Suprapubic skin (tissue), 4 donors: Measurements from ENCODE around the gene SERPINA12.

ENCODE experiments used
- CTCF ChIP-seq, 2 donors: fragments of 200-600 bp in 1 of 2; fragments of 450-650 bp in 1 of 2; sonication (generic) in 1 of 2; IDR thresholded peaks; one replicate each; pipeline ENCODE4 v1.5.1; 2016 to 2019; ENCODE audit warnings: antibody characterized with exemption in 2 of 2, mild to moderate bottlenecking in 1 of 2, moderate library complexity in 1 of 2
- EP300 ChIP-seq: sonication (generic); formaldehyde crosslinking; IDR thresholded peaks from one replicate; pipeline ENCODE4 v1.6.1; 2017; ENCODE audit warnings: antibody characterized with exemption
- POLR2AphosphoS5 ChIP-seq, 3 donors: sonication (generic); formaldehyde crosslinking; IDR thresholded peaks; one replicate each; pipeline ENCODE4 v1.6.1; 2017; ENCODE audit warnings: antibody characterized with exemption in 3 of 3

- no peak for TF ChIP-seq EP300
- no peak for TF ChIP-seq CTCF (IDR thresholded peaks at IDR 0.05)
- no peak for TF ChIP-seq POLR2AphosphoS5 (IDR thresholded peaks at IDR 0.05)
These were observed 49.6 kb upstream of the SERPINA12 start for GRCh38 chr14:94558842-94559241.
